HEK293 (cell line): Measurements from ENCODE around the gene ITPRIPL1.
A peak's percentile ranks its signal among the peaks of the same experiment; 100 is the strongest.

Experiments
- CTCF ChIA-PET: fragments of 350-600 bp; formaldehyde crosslinking; extraction: SDS; loops from one replicate; lab custom pipeline; 2021; ENCODE audit warnings: antibody characterized with exemption; lab: Yijun Ruan, JAX
- POLR2A ChIA-PET: fragments of 300-600 bp; formaldehyde crosslinking; extraction: SDS; loops from one replicate; lab custom pipeline; 2020; ENCODE audit warnings: antibody characterized with exemption, inconsistent platforms; lab: Yijun Ruan, JAX
- H3K27ac ChIP-seq: fragments of 200-500 bp; sonication (Bioruptor generic); 2 replicates; pipeline ENCODE4 v1.5.1; 2014; ENCODE audit warnings: low read depth, low read length, control low read depth, inconsistent platforms; ENCODE audit errors: extremely low read depth
- H3K36me3 ChIP-seq, 2 experiments: fragments of 200-500 bp in 1 of 2; sonication (Bioruptor generic) in 1 of 2; 1 replicate in 1 of 2; 2 replicates in 1 of 2; pipeline ENCODE4 v1.5.1; 2014 to 2017; ENCODE audit warnings: inconsistent platforms in 2 of 2, low read length in 2 of 2; ENCODE audit not compliant: control insufficient read depth in 2 of 2, insufficient read depth in 1 of 2
- H3K4me1 ChIP-seq: fragments of 200-500 bp; sonication (Bioruptor generic); 2 replicates; pipeline ENCODE4 v1.5.1; 2014; ENCODE audit warnings: mild to moderate bottlenecking, low read length, inconsistent platforms; ENCODE audit not compliant: control insufficient read depth, insufficient read depth
- H3K4me3 ChIP-seq: 2 replicates; pipeline ENCODE4 v1.5.1; 2011; ENCODE audit warnings: low read depth, mild to moderate bottlenecking, control low read depth, low read length, moderate library complexity
- H3K9me3 ChIP-seq: fragments of 200-500 bp; sonication (Bioruptor generic); 2 replicates; pipeline ENCODE4 v1.5.1; 2014; ENCODE audit warnings: low read depth, low read length, inconsistent platforms; ENCODE audit not compliant: control insufficient read depth, insufficient read depth
- FEZF1 ChIP-seq: fragments of 450-650 bp; formaldehyde crosslinking; IDR thresholded peaks from 2 replicates; pipeline ENCODE4 v1.5.1; 2016; ENCODE audit warnings: missing biosample characterization, missing genetic modification characterization
- GLIS2 ChIP-seq: fragments of 450-650 bp; formaldehyde crosslinking; IDR thresholded peaks from 2 replicates; pipeline ENCODE4 v1.5.1; 2016; ENCODE audit warnings: missing biosample characterization, missing genetic modification characterization
- KLF8 ChIP-seq: fragments of 450-650 bp; formaldehyde crosslinking; IDR thresholded peaks from 2 replicates; pipeline ENCODE4 v1.5.1; 2016; ENCODE audit warnings: missing biosample characterization, missing genetic modification characterization
- KLF9 ChIP-seq: fragments of 450-650 bp; formaldehyde crosslinking; IDR thresholded peaks from 2 replicates; pipeline ENCODE4 v1.5.1; 2016; ENCODE audit warnings: missing biosample characterization, missing genetic modification characterization, low read depth
- MEIS1 ChIP-seq: sonication (generic); formaldehyde crosslinking; IDR thresholded peaks from 2 replicates; pipeline ENCODE4 v1.8.1; 2022; ENCODE audit warnings: missing genetic modification reagents, mild to moderate bottlenecking, borderline replicate concordance
- PRDM1 ChIP-seq: fragments of 450-650 bp; formaldehyde crosslinking; IDR thresholded peaks from 2 replicates; pipeline ENCODE4; 2016; ENCODE audit warnings: missing biosample characterization, missing genetic modification characterization
- PRDM6 ChIP-seq: fragments of 450-650 bp; formaldehyde crosslinking; IDR thresholded peaks from 2 replicates; pipeline ENCODE4 v1.5.1; 2017; ENCODE audit warnings: missing biosample characterization, missing genetic modification characterization
- SP3 ChIP-seq: fragments of 450-650 bp; formaldehyde crosslinking; IDR thresholded peaks from 2 replicates; pipeline ENCODE4 v1.5.1; 2016; ENCODE audit warnings: missing biosample characterization, missing genetic modification characterization
- TRIM28 ChIP-seq: IDR thresholded peaks from 2 replicates; pipeline ENCODE4 v1.6.1; 2011; ENCODE audit warnings: low read length, control low read depth, borderline replicate concordance
- ZIC2 ChIP-seq: fragments of 450-650 bp; formaldehyde crosslinking; IDR thresholded peaks from 2 replicates; pipeline ENCODE4 v1.5.1; 2016; ENCODE audit warnings: missing biosample characterization, missing genetic modification characterization
- ZNF138 ChIP-seq: fragments of 450-650 bp; formaldehyde crosslinking; IDR thresholded peaks from 2 replicates; pipeline ENCODE4 v1.5.1; 2016; ENCODE audit warnings: missing biosample characterization, missing genetic modification characterization, borderline replicate concordance
- ZNF148 ChIP-seq: fragments of 450-650 bp; formaldehyde crosslinking; IDR thresholded peaks from 2 replicates; pipeline ENCODE4 v1.5.0; 2017; ENCODE audit warnings: missing biosample characterization, missing genetic modification characterization, borderline replicate concordance
- ZNF202 ChIP-seq: fragments of 450-650 bp; formaldehyde crosslinking; IDR thresholded peaks from 2 replicates; pipeline ENCODE4 v1.5.1; 2016; ENCODE audit warnings: missing biosample characterization, missing genetic modification characterization, borderline replicate concordance
- ZNF214 ChIP-seq: fragments of 450-650 bp; formaldehyde crosslinking; IDR thresholded peaks from 2 replicates; pipeline ENCODE4 v1.5.1; 2017; ENCODE audit warnings: missing biosample characterization, mild to moderate bottlenecking, missing genetic modification characterization, borderline replicate concordance
- ZNF221 ChIP-seq: fragments of 450-650 bp; formaldehyde crosslinking; IDR thresholded peaks from 2 replicates; pipeline ENCODE4 v1.5.1; 2017; ENCODE audit warnings: missing biosample characterization, missing genetic modification characterization, borderline replicate concordance
- ZNF223 ChIP-seq: fragments of 450-650 bp; formaldehyde crosslinking; IDR thresholded peaks from 2 replicates; pipeline ENCODE4 v1.5.1; 2016; ENCODE audit warnings: missing biosample characterization, missing genetic modification characterization
- ZNF366 ChIP-seq: fragments of 450-650 bp; formaldehyde crosslinking; conservative IDR thresholded peaks from 2 replicates; pipeline ENCODE4 v1.5.1; 2016; ENCODE audit warnings: missing biosample characterization, missing genetic modification characterization
- ZNF398 ChIP-seq: fragments of 450-650 bp; formaldehyde crosslinking; IDR thresholded peaks from 2 replicates; pipeline ENCODE4 v1.5.1; 2017; ENCODE audit warnings: missing biosample characterization, missing genetic modification characterization
- ZNF48 ChIP-seq: fragments of 450-650 bp; formaldehyde crosslinking; IDR thresholded peaks from 2 replicates; pipeline ENCODE4 v1.5.1; 2016; ENCODE audit warnings: missing biosample characterization, missing genetic modification characterization
- ZNF560 ChIP-seq: fragments of 450-650 bp; formaldehyde crosslinking; IDR thresholded peaks from 2 replicates; pipeline ENCODE4 v1.5.1; 2017; ENCODE audit warnings: missing biosample characterization, missing genetic modification characterization, borderline replicate concordance
- ZNF670 ChIP-seq: fragments of 450-650 bp; formaldehyde crosslinking; IDR thresholded peaks from 2 replicates; pipeline ENCODE4 v1.5.1; 2016; ENCODE audit warnings: missing biosample characterization, missing genetic modification characterization, low read depth
- ZNF677 ChIP-seq: fragments of 450-650 bp; IDR thresholded peaks from 2 replicates; pipeline ENCODE4 v1.5.0; 2018; ENCODE audit warnings: missing biosample characterization, mild to moderate bottlenecking, missing genetic modification characterization, moderate library complexity
- ZNF777 ChIP-seq: fragments of 450-650 bp; formaldehyde crosslinking; IDR thresholded peaks from 2 replicates; pipeline ENCODE4 v1.5.1; 2017; ENCODE audit warnings: missing biosample characterization, missing genetic modification characterization, borderline replicate concordance
- ZSCAN4 ChIP-seq: fragments of 450-650 bp; formaldehyde crosslinking; IDR thresholded peaks from 2 replicates; pipeline ENCODE4 v1.5.1; 2017; ENCODE audit warnings: missing biosample characterization, missing genetic modification characterization
- ZXDB ChIP-seq: fragments of 450-650 bp; formaldehyde crosslinking; IDR thresholded peaks from 2 replicates; pipeline ENCODE4 v1.5.1; 2016; ENCODE audit warnings: missing biosample characterization, missing genetic modification characterization

The ITPRIPL1 gene

GRCh38 chr2:96326564-96326963 lies 1.4 kb downstream of the ITPRIPL1 start (continued):
- TF ChIP-seq ZNF214 (tag by site-specific recombination) (no peak), SP3 (no peak), ZNF221 (no peak), KLF8 (tag by site-specific recombination) (no peak)

- ChIA-PET POLR2A (no interaction called here), CTCF (no interaction called here)
- Histone ChIP-seq H3K27ac (no peak overlapping the region), H3K36me3 (peaks cover 0 to 21% of the 10 kb centered on the region in 2 experiments; a peak in 1 of 3 replicates), H3K4me3 (no peak overlapping the region), H3K4me1 (0 out of 2 replicates have a peak, but pooled peaks cover 4% of the 10 kb centered on the region), H3K9me3 (no peaks in the 10 kb centered on the region)
- TF ChIP-seq KLF9, result no peak
- TF ChIP-seq MEIS1 (CRISPR knock-in tag), result no peak
- no peak for TF ChIP-seq ZNF223
- no peak for TF ChIP-seq ZNF398
- TF ChIP-seq ZNF48 (tag by site-specific recombination), result no peak
- TF ChIP-seq SP3, result no peak
- no peak for TF ChIP-seq ZNF777 (tag by site-specific recombination)
- TF ChIP-seq GLIS2 (tag by site-specific recombination), result no peak
- no peak for TF ChIP-seq ZNF202 (tag by site-specific recombination)
- TF ChIP-seq, all 188 proteins: peak for 0
Observed at GRCh38 chr2:96326990-96327820, 2.1 kb downstream of the ITPRIPL1 start.

GRCh38 chr2:96329456-96329855 lies 4.3 kb downstream of the ITPRIPL1 start:
- CTCF ChIA-PET, result interaction anchor here (0.6 to 0.7 kb wide), 2 partner anchors 12 to 202 kb away, joined by 3 to 4 read pairs; no protein-coding TSS in a partner anchor
- Histone ChIP-seq H3K27ac (no peak overlapping the region), H3K36me3 (peaks cover 0 to 21% of the 10 kb centered on the region in 2 experiments; a peak in 1 of 3 replicates), H3K9me3 (no peaks in the 10 kb centered on the region), H3K4me1 (0 out of 2 replicates have a peak, but pooled peaks cover 4% of the 10 kb centered on the region), H3K4me3 (no peak overlapping the region)
- POLR2A ChIA-PET, result interaction anchor here (0.6 kb wide), 2 partner anchors 180 to 265 kb away, joined by 3 to 4 read pairs; no protein-coding TSS in a partner anchor
- TF ChIP-seq ZNF148 (tag by site-specific recombination) (no peak), ZNF677 (tag by site-specific recombination) (no peak), ZXDB (tag by site-specific recombination) (no peak), ZNF366 (tag by site-specific recombination) (no peak), ZIC2 (tag by site-specific recombination) (no peak), ZSCAN4 (no peak), TRIM28 (no peak), FEZF1 (peak; percentile 15; the same call in 1 of the 2 replicates), ZNF670 (tag by site-specific recombination) (no peak), ZNF560 (tag by site-specific recombination) (no peak), PRDM6 (0 out of 2 replicates have a peak, but pooled peaks have one; percentile 35), ZNF138 (tag by site-specific recombination) (no peak), PRDM1 (no peak)
